K562 (cell line): Measurements from ENCODE around the gene RTN4. TPM values are rescaled to one million over a fixed set of nuclear protein-coding genes. Genes with fewer than 3 reads are reported as not detected.

Experiments used
- ATF2 ChIP-seq: sonication (generic); formaldehyde crosslinking; IDR thresholded peaks from 2 replicates; pipeline ENCODE4 v1.8.1; 2022; ENCODE audit warnings: missing genetic modification reagents
- CHCHD3 ChIP-seq: fragments of 250-450 bp; sonication (Bioruptor Pico); IDR thresholded peaks from 2 replicates; pipeline ENCODE4 v2.1.2; 2022; ENCODE audit warnings: mild to moderate bottlenecking
- EGR1 ChIP-seq: fragments of 450-650 bp; conservative IDR thresholded peaks from 2 replicates; pipeline ENCODE4 v1.6.1; 2017; ENCODE audit warnings: mild to moderate bottlenecking
- FOXJ2 ChIP-seq: fragments of 200-800 bp; sonication (Bioruptor generic); IDR thresholded peaks from 2 replicates; pipeline ENCODE4 v1.6.1; 2016; ENCODE audit warnings: missing genetic modification characterization, missing compliant biosample characterization
- GTF2B ChIP-seq: IDR thresholded peaks from 2 replicates; pipeline ENCODE4 v1.6.1; 2011; ENCODE audit not compliant: insufficient read length; ENCODE audit errors: extremely low read depth
- IRF9 ChIP-seq: fragments of 450-650 bp; IDR thresholded peaks from 2 replicates; pipeline ENCODE4 v1.6.1; 2016; ENCODE audit warnings: missing biosample characterization, missing genetic modification characterization
- MCM7 ChIP-seq, 2 experiments: fragments of 450-650 bp; IDR thresholded peaks; 2 replicates each; pipeline ENCODE4 v1.6.1; 2016 to 2018
- MTA3 ChIP-seq: fragments of 450-650 bp; formaldehyde crosslinking; IDR thresholded peaks from 2 replicates; pipeline ENCODE4 v1.6.1; 2017; ENCODE audit warnings: mild to moderate bottlenecking, borderline replicate concordance
- MTF1 ChIP-seq: fragments of 250-450 bp; sonication (Bioruptor Pico); IDR thresholded peaks from 2 replicates; pipeline ENCODE4 v1.9.0; 2021; ENCODE audit warnings: moderate library complexity, mild to moderate bottlenecking, inconsistent platforms, borderline replicate concordance
- NFYB ChIP-seq: IDR thresholded peaks from 2 replicates; pipeline ENCODE4 v1.6.1; 2011; ENCODE audit warnings: mild to moderate bottlenecking, moderate library complexity; ENCODE audit not compliant: insufficient read length; ENCODE audit errors: extremely low read depth
- POLR2AphosphoS5 ChIP-seq: IDR thresholded peaks from 2 replicates; pipeline ENCODE4 v1.6.1; 2011; ENCODE audit warnings: mild to moderate bottlenecking, low read depth, low read length, moderate library complexity; ENCODE audit not compliant: control insufficient read depth, insufficient read depth
- RAD21 ChIP-seq, 2 experiments: fragments of 250-450 bp in 1 of 2; fragments of 450-650 bp in 1 of 2; sonication (Bioruptor Pico) in 1 of 2; formaldehyde crosslinking in 1 of 2; IDR thresholded peaks in 1 of 2; conservative IDR thresholded peaks in 1 of 2; 2 replicates each; pipeline versions ENCODE4 v1.4.0 to v1.8.0; 2020 to 2022; ENCODE audit warnings: mild to moderate bottlenecking in 2 of 2, moderate library complexity in 1 of 2
- SMARCA4 ChIP-seq: fragments of 450-650 bp; IDR thresholded peaks from 2 replicates; pipeline ENCODE4 v1.6.1; 2016
- TBL1XR1 ChIP-seq, 2 experiments: IDR thresholded peaks; 2 replicates each; pipeline ENCODE4 v1.6.1; 2012; ENCODE audit warnings: improper control_type of control experiment in 2 of 2, low read length in 2 of 2, mild to moderate bottlenecking in 1 of 2
- TFE3 ChIP-seq: fragments of 450-650 bp; formaldehyde crosslinking; IDR thresholded peaks from 2 replicates; pipeline ENCODE4 v1.4.0; 2020; ENCODE audit warnings: mild to moderate bottlenecking, mixed read lengths
- ZC3H8 ChIP-seq: fragments of 450-650 bp; IDR thresholded peaks from 2 replicates; pipeline ENCODE4 v1.6.1; 2017
- ZNF146 ChIP-seq: IDR thresholded peaks from one replicate; pipeline ENCODE4 v1.6.1; 2018; ENCODE audit warnings: missing compliant biosample characterization; ENCODE audit not compliant: unreplicated experiment
- ZNF41 ChIP-seq: fragments of 250-450 bp; sonication (Bioruptor Pico); conservative IDR thresholded peaks from 2 replicates; pipeline ENCODE4 v1.4.0; 2020; ENCODE audit warnings: mild to moderate bottlenecking
- polyA plus RNA-seq, 8 experiments: library from polyadenylated mRNA; depleted of rRNA in 4 of 8; stranded (reverse) in 5 of 8; unstranded in 3 of 8; fragments of >200 nt; fragmentation: Nextera tagmentation in 2 of 8; fragmentation: Illumina TruSeq in 1 of 8; extraction: Ambion mirVana in 2 of 8; extraction: Trizol in 1 of 8; gene quantifications; 2 replicates each; pipeline versions ENCODE4 v1.2.1 to v1.2.3, GENCODE V29; 2011 to 2014; ENCODE audit warnings: inconsistent platforms in 1 of 8, missing spikeins in 1 of 8
- total RNA-seq, 7 experiments: library from RNA; depleted of rRNA in 6 of 7; stranded (reverse); fragments of >200 nt in 6 of 7; fragmentation: Illumina TruSeq in 2 of 7; extraction: Trizol in 2 of 7; gene quantifications; 2 replicates each; pipeline versions ENCODE4 v1.2.1 to v1.2.3, GENCODE V29; 2011 to 2021; ENCODE audit warnings: low replicate concordance in 1 of 7
- TF ChIP-seq, protein P1 (sequence below): fragments of 450-650 bp; formaldehyde crosslinking; IDR thresholded peaks from 2 replicates; pipeline ENCODE4 v1.4.0; 2020; ENCODE audit warnings: mild to moderate bottlenecking, moderate library complexity

RTN4 gene
- total and polyA plus RNA-seq, 9 of the 15 experiments (the other 6 are each of a cell fraction or from before 2014, with no cell fraction given) = 73.0 to 248 (median 116) TPM

- TF ChIP-seq RAD21 (CRISPR knock-in tag; conservative IDR thresholded peaks at IDR 0.05 in 1 of 2, IDR thresholded peaks at IDR 0.05 in 1 of 2) (0 out of 4 replicates have a peak, but pooled peaks of 1 of the 2 experiments have one; percentile 7), EGR1 (no peak), ZC3H8 (no peak), CHCHD3 (CRISPR knock-in tag) (no peak), ATF2 (no peak), TBL1XR1 (IDR thresholded peaks at IDR 0.05; ENCODE audit: low read length in 2 of 2) (no peak), TFE3 (CRISPR knock-in tag) (peak; percentile 28), NFYB (no peak), ZNF41 (no peak), MCM7 (IDR thresholded peaks at IDR 0.05) (no peak), POLR2AphosphoS5 (no peak), MTF1 (CRISPR knock-in tag) (no peak), IRF9 (tag) (peak; percentile 26; the same call in 1 of the 2 replicates), ZNF146 (CRISPR knock-in tag) (no peak), GTF2B (no peak), SMARCA4 (peak; percentile 86), MTA3 (0 out of 2 replicates have a peak, but pooled peaks have one; percentile 69), FOXJ2 (tag) (peak; percentile 72)
- TF ChIP-seq, protein P1, sequence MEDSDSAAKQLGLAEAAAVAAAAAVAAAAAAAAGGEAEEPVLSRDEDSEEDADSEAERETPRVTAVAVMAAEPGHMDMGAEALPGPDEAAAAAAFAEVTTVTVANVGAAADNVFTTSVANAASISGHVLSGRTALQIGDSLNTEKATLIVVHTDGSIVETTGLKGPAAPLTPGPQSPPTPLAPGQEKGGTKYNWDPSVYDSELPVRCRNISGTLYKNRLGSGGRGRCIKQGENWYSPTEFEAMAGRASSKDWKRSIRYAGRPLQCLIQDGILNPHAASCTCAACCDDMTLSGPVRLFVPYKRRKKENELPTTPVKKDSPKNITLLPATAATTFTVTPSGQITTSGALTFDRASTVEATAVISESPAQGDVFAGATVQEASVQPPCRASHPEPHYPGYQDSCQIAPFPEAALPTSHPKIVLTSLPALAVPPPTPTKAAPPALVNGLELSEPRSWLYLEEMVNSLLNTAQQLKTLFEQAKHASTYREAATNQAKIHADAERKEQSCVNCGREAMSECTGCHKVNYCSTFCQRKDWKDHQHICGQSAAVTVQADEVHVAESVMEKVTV = no peak
These were observed 5.8 kb upstream of the RTN4 start (continued) for GRCh38 chr2:55056024-55056521.
